ENCODE results near the gene GIT2.

DNA sequence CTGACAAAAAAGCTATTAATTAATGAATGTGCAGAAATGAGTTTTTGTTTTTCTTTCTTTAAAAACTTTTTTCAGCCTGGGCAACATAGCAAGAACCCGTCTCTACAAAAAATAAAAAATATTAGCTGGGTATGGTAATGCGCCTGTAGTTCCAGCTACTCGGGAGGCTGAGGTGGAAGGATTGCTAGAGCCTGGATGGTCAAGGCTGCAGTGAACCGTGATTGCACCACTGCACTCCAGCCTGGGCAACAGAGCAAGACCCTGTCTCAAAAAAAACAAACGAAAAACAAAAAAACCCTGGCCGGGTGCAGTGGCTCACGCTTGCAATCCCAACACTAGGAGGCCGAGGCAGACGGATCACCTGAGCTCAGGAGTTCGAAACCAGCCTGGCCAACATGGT lies 7.9 kb downstream of the GIT2 start:
- no peak for TF ChIP-seq POLR2A (IDR thresholded peaks at IDR 0.05)
- TF ChIP-seq, protein P1, sequence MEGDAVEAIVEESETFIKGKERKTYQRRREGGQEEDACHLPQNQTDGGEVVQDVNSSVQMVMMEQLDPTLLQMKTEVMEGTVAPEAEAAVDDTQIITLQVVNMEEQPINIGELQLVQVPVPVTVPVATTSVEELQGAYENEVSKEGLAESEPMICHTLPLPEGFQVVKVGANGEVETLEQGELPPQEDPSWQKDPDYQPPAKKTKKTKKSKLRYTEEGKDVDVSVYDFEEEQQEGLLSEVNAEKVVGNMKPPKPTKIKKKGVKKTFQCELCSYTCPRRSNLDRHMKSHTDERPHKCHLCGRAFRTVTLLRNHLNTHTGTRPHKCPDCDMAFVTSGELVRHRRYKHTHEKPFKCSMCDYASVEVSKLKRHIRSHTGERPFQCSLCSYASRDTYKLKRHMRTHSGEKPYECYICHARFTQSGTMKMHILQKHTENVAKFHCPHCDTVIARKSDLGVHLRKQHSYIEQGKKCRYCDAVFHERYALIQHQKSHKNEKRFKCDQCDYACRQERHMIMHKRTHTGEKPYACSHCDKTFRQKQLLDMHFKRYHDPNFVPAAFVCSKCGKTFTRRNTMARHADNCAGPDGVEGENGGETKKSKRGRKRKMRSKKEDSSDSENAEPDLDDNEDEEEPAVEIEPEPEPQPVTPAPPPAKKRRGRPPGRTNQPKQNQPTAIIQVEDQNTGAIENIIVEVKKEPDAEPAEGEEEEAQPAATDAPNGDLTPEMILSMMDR (IDR thresholded peaks at IDR 0.05): no peak

Measured in adrenal gland (tissue), 5 donors.